GM18861 (cell line): ENCODE measurements around the gene FBXO39.
A peak's percentile ranks its signal among the peaks of the same experiment; 100 is the strongest.
"Not testable (repeated sequence)": the region's sequence is repeated elsewhere in the genome, so short reads cannot be mapped to it uniquely, and the experiment has no call there.

Experiments
- ATAC-seq: cut with Tn5 transposase; IDR thresholded peaks from one replicate; pipeline ENCODE4 v1.9.1; 2021; ENCODE audit not compliant: unreplicated experiment

Gene FBXO39

DNA sequence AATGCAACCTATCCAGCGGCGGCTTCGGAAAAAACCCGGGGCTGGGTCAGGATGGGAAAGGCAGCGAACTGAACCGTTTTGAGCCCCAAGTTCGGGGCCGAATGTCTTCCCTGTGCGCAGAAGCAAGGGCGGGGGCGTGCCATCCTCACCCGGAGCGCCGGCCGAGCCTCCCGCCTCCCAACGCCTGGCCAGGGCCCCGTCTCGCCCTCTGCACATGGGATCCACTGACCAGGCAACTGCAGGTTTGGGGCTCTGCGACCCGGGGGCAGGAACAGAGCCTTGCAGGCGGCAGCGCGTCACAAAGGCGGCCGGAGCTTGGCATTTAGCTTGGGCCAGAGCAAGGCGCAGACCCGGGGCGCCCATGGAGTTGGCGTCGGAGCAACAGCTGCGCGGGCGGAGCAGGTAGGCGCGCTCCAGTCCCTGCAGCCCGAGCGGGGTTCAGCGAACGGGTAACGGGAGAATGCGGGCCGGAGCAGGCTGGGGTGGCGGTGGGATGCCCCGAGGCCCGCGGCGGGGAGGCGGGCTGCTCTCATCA is at the start of gene FBXO39:
Gene FBXO39 (plus strand): TSS at position 345 of the 535 bp plus-strand sequence. CDS start 3,654 bp downstream, outside the sequence.
- ATAC-seq = no peak

DNA sequence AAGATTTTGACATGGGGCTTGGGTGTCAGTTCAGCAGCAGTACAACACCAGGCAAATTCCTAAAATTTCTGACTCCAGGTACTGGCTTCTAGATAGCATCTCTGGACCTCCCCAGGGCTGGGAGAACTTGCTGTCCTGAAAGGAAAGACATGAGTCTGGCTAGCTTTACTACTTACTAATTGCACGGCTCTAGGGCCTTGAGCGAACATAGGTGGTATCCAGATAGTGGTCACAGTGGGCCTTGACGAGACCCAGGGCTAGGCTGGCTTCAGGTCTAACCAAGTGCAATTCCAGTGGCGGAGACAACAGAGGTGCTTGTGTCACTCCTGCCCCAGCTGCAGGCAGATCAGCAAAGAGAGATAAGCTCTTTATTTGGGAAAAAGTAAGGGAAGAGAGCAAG is 46.5 kb upstream of the FBXO39 start:
- no peak for ATAC-seq

DNA sequence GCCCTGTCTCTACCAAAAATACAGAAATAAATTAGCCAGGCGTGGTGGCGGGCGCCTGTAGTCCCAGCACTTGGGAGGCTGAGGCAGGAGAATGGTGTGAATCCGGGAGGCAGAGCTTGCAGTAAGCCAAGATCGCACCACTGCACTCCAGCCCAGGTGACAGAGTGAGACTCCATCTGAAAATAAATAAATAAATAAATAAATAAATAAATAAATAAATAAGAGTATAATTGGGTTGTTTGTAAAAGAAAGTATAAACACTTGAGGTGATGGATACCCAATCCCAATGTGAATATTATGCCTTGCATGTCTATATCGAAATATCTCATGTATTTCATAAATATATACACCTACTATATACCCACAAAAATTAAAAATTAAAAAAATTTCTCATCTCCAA is 29.4 kb upstream of the FBXO39 start:
- not testable (repeated sequence) for ATAC-seq

- no peak for ATAC-seq
These were observed 27.4 kb upstream of the FBXO39 start for GRCh38 chr17:6748617-6749016.

GRCh38 chr17:6749519-6749918 is 26.5 kb upstream of the FBXO39 start:
- ATAC-seq = no peak

DNA sequence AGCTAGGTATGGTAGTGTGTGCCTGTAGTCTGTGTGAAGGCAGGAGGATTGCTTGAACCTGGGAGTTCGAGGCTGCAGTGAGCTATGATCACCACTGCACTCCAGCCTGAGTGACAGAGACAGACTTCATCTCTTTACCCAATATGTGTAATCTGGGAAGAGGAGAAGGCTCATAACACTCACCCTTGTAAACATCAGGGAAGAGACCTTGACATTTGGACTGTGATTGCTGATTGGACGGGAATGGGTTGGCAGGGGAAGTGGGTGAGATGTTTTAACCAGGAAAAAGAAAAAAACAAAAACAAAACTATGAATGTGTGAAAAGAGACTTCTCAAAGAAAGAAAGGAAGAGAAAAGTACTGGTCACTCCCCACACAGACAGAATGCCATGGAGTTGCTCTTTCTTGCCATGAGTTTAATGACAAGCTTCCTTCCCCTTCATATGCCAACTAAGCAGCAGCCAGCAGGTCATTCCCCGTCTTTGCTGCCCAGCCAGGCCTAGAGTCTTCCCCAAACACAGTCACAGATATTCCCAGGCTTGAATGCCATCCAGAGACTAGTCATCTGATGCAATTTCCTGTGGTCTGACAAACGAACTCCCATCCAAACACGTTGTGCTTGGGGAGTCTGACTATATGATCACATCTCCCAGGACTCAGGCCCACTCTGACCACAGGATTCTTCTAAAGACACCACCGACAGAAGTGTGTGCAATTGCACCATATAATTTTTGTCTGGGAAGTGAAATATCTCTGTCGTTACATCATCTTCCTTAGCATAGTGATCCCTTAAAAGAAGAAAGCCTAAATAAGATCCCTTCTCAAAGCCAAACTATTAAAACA is 23.7 kb upstream of the FBXO39 start:
- ATAC-seq = no peak

DNA sequence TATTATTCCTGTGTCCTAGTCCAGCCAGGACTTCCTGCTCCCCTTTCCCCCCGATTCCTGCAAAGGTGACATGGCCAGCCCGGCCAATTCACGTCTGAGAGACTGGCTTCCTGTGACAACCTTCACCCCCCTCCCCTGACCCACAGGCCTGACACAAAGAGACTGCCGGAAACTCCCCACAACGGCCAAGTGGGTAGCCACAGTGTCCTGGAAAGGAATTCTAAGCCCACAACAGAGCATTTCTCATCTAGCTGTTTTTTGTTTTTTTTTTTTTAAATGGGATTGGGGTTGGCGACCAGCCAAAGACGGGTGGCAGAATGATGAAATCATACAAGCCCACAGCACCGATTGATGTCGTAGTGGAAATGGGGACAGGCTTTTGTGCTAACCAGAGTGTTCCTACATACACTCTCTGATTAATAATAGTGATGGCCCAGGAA is 23.0 kb upstream of the FBXO39 start:
- no peak for ATAC-seq

DNA sequence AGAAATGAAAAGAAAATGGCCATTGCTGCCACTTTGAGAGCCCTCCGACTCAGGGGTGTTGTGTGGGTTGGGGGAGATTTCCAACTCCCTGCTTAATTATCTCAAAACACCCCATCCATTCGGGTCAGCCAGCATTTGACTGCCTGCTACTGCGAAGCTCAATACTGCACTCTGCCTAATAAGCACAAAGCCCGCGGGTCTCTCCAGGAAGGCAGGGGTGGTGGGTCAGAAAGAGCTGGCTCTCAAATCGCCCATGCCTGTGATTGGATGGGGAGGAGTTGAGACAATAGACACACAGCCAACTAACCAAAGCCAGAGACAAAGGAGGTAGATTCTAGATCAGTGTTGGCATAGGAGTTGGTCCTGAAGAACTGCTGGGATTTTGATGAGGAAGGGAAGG is 22.5 kb upstream of the FBXO39 start:
- ATAC-seq = no peak

- ATAC-seq = no peak
These were observed 20.7 kb upstream of the FBXO39 start for GRCh38 chr17:6755281-6755680.

DNA sequence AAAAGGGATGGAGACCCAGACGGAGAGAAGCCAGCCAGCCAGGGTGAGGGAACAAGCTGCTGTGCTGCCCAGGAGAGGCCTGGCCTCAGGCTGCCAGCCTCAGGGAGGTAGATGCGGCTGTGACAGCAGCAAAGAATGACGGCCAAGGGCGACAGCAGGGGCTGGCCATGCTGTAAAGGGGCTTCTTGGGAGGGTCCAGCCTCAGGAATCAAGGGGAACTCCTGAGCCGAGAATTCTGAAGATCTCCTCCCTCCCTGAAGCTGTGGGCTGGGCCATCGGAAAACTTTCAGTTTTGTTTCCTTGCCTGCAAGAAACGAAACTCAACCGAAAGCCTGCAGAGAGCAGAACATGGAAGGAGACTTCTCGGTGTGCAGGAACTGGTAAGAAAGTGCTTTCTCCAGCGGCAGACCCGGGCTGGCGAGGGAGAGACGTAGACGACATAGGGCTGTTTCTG is 20.3 kb upstream of the FBXO39 start, which contains the start of gene XAF1:
Gene XAF1 (plus strand): TSS at position 316 of the 454 bp plus-strand sequence. CDS start 33 bp downstream, at position 349.
- peak; percentile 57 for ATAC-seq

- ATAC-seq = no peak
These were observed 19.5 kb upstream of the FBXO39 start for GRCh38 chr17:6756425-6757031.

DNA sequence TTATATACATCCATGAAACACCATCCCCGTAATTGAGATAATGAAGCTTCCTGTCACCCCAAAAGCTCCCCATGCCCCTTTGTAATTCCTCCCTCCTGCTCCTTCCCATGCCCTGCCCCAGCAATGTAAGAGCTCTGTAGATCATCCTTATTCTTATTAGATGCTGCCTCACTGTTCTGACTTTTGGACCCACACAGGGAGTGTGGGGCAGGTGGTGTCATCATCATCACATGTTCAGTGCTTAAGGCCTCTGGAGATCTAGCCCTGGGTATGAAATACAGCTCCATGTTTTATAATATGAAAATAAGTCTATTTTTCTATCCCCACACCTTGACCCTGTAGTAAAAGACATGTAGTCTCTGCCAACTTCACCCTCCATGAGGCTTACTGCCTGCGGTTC is 18.3 kb upstream of the FBXO39 start:
- no peak for ATAC-seq

GRCh38 chr17:6761779-6762178 is 14.2 kb upstream of the FBXO39 start:
- no peak for ATAC-seq

GRCh38 chr17:6768447-6768846 is 7.6 kb upstream of the FBXO39 start:
- no peak for ATAC-seq

GRCh38 chr17:6772016-6772415 is 4.0 kb upstream of the FBXO39 start:
- ATAC-seq = no peak

DNA sequence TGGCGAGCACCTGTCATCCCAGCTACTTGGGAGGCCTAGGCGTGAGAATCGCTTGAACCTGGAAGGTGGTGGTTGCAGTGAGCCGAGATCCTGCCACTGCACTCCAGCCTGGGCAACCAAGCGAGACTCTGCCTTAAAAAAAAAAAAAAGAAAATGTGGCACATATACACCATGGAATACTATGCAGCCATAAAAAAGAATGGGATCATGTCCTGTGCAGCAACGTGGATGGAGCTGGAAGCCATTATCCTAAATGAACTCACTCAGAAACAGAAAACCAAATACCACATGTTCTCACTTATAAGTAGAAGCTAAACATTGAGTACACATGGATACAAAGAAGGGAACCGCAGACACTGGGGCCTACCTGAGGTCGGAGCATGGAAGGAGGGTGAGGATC is 1.1 kb upstream of the FBXO39 start:
- ATAC-seq = not testable (repeated sequence)

GRCh38 chr17:6779411-6779810 is 3.4 kb downstream of the FBXO39 start:
- no peak for ATAC-seq

DNA sequence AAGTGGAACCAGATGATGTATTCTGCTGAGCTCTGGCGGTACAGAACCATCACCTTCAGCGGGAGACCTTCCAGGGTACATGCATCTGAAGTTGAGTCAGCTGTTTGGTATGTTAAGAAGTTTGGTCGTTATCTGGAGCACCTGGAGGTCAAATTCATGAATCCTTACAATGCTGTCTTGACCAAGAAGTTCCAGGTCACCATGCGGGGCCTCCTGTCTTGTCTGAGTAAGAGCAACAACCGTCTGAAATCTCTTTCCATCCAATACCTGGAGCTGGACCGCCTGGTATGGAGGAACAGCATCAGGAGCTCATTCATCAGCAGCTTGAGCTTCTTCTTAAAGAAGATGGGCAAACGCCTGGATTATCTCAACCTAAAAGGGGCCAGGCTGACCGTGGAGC is 4.0 kb downstream of the FBXO39 start:
- no peak for ATAC-seq

- ATAC-seq = no peak
These were observed 4.9 kb downstream of the FBXO39 start for GRCh38 chr17:6780886-6781285.

GRCh38 chr17:6782244-6782643 is 6.2 kb downstream of the FBXO39 start:
- no peak for ATAC-seq

DNA sequence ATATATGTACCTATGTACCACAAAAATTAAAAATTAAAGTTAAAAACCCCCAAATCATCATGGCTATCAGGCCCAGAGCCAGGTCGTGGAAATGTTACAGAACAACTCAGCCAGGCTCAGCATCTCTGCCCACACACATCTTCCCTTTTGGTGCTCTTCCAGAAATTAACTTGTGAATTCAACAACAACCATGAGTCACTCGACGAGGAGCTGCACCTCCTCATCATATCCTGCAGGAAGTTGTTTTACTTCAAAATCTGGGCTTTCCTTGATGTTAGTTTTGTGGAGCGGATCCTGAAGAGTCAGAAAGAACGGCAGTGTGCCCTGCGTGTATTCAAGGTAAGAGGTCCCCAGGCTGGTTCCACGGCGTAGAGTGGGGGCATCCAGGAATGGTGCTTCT is 10.6 kb downstream of the FBXO39 start:
- ATAC-seq = no peak
